Endodermal cell (in vitro differentiated cells): Measurements from ENCODE around the gene EIF3I. TPM values are rescaled to one million over a fixed set of nuclear protein-coding genes. Genes with fewer than 3 reads are reported as not detected.
A peak's percentile ranks its signal among the peaks of the same experiment; 100 is the strongest.

Experiments
- DNase-seq: peaks from one replicate; pipeline ENCODE4 v3.0.0-alpha.2; 2017
- H3K27ac ChIP-seq: 2 replicates; pipeline ENCODE4 v1.5.1; 2013; ENCODE audit warnings: mild to moderate bottlenecking, low read depth, low read length, moderate library complexity
- H3K27me3 ChIP-seq: 2 replicates; pipeline ENCODE4 v1.6.1; 2013; ENCODE audit warnings: mild to moderate bottlenecking, low read length, moderate library complexity; ENCODE audit not compliant: insufficient read depth, control insufficient read depth, poor library complexity, severe bottlenecking
- H3K36me3 ChIP-seq: 2 replicates; pipeline ENCODE4 v1.7.0; 2013; ENCODE audit warnings: mild to moderate bottlenecking, low read length, moderate library complexity; ENCODE audit not compliant: control insufficient read depth, insufficient read depth
- H3K4me1 ChIP-seq: one replicate; pipeline ENCODE4 v1.7.0; 2013; ENCODE audit warnings: low read length; ENCODE audit not compliant: control insufficient read depth, insufficient read depth
- H3K4me3 ChIP-seq: 2 replicates; pipeline ENCODE4 v1.5.1; 2013; ENCODE audit warnings: mild to moderate bottlenecking, low read length, moderate library complexity
- H3K9ac ChIP-seq: 2 replicates; pipeline ENCODE4 v1.6.1; 2013; ENCODE audit warnings: mild to moderate bottlenecking, low read length, moderate library complexity; ENCODE audit not compliant: poor library complexity, severe bottlenecking; ENCODE audit errors: extremely low read depth
- H3K9me3 ChIP-seq: 2 replicates; pipeline ENCODE4 v1.6.1; 2013; ENCODE audit warnings: mild to moderate bottlenecking, low read length, moderate library complexity; ENCODE audit not compliant: control insufficient read depth
- H3K27ac Mint-ChIP-seq: 2 replicates; pipeline ENCODE4 v1.8.0; 2020; ENCODE audit warnings: mixed read lengths
- H3K27me3 Mint-ChIP-seq: 2 replicates; pipeline ENCODE4 v1.8.0; 2021; ENCODE audit warnings: mild to moderate bottlenecking, mixed read lengths; ENCODE audit not compliant: insufficient read depth
- H3K36me3 Mint-ChIP-seq: 2 replicates; pipeline ENCODE4 v1.8.0; 2020; ENCODE audit warnings: low read depth, mixed read lengths
- H3K4me1 Mint-ChIP-seq: 2 replicates; pipeline ENCODE4 v1.8.0; 2020; ENCODE audit warnings: mixed read lengths
- H3K4me3 Mint-ChIP-seq: 2 replicates; pipeline ENCODE4 v1.8.0; 2020; ENCODE audit warnings: mild to moderate bottlenecking, moderate library complexity, mixed read lengths
- H3K9me3 Mint-ChIP-seq: 2 replicates; pipeline ENCODE4 v1.8.0; 2020; ENCODE audit warnings: mild to moderate bottlenecking, mixed read lengths
- WGBS, 2 experiments: methylation state at CpG; one replicate each; pipeline versions ENCODE4 v1.1.5 to v1.1.7; 2013; ENCODE audit warnings: missing lambda C conversion rate in 2 of 2, mixed read lengths in 1 of 2; ENCODE audit not compliant: insufficient coverage in 1 of 2, insufficient read length in 1 of 2; 5-methylcytosine and 5-hydroxymethylcytosine counted together
- total RNA-seq, 2 donors: library from RNA; stranded (reverse); fragmentation: NEBNext Ultra II Directional in 1 of 2; extraction: Animal tissue kit (Norgen Biotek cat#: 25700) in 1 of 2; gene quantifications; 2 replicates in 1 of 2; 3 replicates in 1 of 2; pipeline ENCODE4 v1.2.1, GENCODE V29; 2021
- TF ChIP-seq, protein P1 (sequence below): fragments of 200-600 bp; sonication (generic); conservative IDR thresholded peaks from 2 replicates; pipeline ENCODE4 v1.5.0; 2021; ENCODE audit warnings: antibody characterized with exemption, mild to moderate bottlenecking

The EIF3I gene
- total RNA-seq, 2 donors from 2014 or later, result 194 to 198 TPM

DNA sequence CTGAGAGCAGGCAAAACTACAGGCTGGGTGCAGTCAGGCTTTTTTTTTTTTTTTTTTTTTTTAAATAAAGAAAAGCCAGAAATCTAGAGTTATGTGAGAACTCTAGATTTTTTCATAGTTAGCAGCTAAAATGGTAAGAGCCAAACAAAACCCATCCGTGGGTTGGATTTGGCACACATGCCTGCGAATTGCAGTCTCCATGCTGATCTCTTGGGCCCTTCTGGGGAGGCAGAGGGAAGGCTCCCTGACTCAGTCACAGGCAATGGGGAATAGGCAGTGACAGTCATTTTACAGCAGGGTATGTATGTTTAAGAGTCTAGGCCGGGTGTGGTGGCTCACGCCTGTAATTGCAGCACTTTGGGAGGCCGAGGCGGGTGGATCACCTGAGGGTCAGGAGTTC is 40.1 kb upstream of the EIF3I start:
- TF ChIP-seq, protein P1, sequence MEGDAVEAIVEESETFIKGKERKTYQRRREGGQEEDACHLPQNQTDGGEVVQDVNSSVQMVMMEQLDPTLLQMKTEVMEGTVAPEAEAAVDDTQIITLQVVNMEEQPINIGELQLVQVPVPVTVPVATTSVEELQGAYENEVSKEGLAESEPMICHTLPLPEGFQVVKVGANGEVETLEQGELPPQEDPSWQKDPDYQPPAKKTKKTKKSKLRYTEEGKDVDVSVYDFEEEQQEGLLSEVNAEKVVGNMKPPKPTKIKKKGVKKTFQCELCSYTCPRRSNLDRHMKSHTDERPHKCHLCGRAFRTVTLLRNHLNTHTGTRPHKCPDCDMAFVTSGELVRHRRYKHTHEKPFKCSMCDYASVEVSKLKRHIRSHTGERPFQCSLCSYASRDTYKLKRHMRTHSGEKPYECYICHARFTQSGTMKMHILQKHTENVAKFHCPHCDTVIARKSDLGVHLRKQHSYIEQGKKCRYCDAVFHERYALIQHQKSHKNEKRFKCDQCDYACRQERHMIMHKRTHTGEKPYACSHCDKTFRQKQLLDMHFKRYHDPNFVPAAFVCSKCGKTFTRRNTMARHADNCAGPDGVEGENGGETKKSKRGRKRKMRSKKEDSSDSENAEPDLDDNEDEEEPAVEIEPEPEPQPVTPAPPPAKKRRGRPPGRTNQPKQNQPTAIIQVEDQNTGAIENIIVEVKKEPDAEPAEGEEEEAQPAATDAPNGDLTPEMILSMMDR, result no peak
- no peak for DNase-seq
- WGBS, 2 experiments, result 83 to 93% methylated on average over 3 to 6 of the region's 6 CpGs
- no peaks in the 10 kb centered on the region for H3K27me3 ChIP-seq
- H3K36me3 ChIP-seq, result peaks cover 55% of the 10 kb centered on the region
- H3K9me3 ChIP-seq, result no peaks in the 10 kb centered on the region
- Mint-ChIP-seq H3K27me3 (no peaks in the 10 kb centered on the region), H3K36me3 (peaks cover 44% of the 10 kb centered on the region), H3K4me1 (peaks cover 29% of the 10 kb centered on the region), H3K9me3 (no peaks in the 10 kb centered on the region), H3K4me3 (no peak overlapping the region), H3K27ac (no peak overlapping the region)
- H3K4me1 ChIP-seq, result no peaks in the 10 kb centered on the region
- no peak overlapping the region for H3K9ac ChIP-seq
- H3K27ac ChIP-seq, result no peak overlapping the region
- H3K4me3 ChIP-seq, result no peak overlapping the region

DNA sequence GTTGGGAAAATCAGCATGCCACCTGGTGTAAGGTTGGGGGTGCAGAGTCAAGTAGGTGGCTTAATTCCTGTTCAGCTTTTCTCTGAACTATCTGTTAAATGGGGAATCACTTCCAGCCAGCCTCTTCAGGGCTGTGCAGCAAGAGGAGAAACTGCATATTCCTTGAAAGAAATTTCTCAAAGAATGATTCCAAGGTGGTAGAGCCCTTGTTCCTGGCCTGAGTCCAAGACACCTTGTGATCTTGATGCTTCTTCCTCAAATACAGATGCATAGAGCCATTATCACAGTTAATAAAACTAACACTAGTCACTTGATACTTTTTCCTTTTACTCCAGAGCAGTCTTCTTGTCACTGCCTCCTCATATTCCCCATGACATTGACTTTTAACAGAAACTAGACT is 37.6 kb upstream of the EIF3I start:
- no peak for DNase-seq
- H3K4me3 Mint-ChIP-seq, result no peak overlapping the region
- H3K4me1 Mint-ChIP-seq, result peaks cover 13% of the 10 kb centered on the region
- no peaks in the 10 kb centered on the region for H3K27me3 ChIP-seq
- H3K36me3 ChIP-seq, result peaks cover 81% of the 10 kb centered on the region
- no peaks in the 10 kb centered on the region for H3K9me3 ChIP-seq
- H3K27ac ChIP-seq, result no peak overlapping the region
- H3K9me3 Mint-ChIP-seq, result no peaks in the 10 kb centered on the region
- no peaks in the 10 kb centered on the region for H3K27me3 Mint-ChIP-seq
- no peak overlapping the region for H3K27ac Mint-ChIP-seq
- H3K4me1 ChIP-seq, result no peaks in the 10 kb centered on the region
- H3K4me3 ChIP-seq, result no peak overlapping the region
- H3K9ac ChIP-seq, result no peak overlapping the region
- peaks cover 69% of the 10 kb centered on the region for H3K36me3 Mint-ChIP-seq
- TF ChIP-seq, protein P1, result no peak

DNA sequence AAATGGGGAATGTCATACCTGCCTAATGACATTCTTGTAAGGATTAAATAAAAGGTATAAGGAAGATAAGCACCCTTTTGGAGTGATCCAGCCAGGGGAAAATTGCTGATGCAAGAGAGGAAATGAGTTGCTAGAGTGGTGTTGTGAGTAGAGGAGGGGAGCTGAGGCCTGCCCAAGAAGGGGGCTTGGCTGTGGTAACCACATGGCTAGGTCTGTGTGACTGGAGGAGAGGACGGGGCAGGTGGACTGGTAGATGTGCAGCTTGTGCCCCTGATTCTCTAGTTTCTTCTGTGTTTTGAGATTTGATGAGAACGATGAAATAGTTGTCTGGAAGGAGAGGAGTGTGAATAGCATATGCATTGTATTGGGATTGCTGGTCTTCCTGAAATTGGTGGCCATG is 36.1 kb upstream of the EIF3I start:
- peaks cover 76% of the 10 kb centered on the region for H3K36me3 Mint-ChIP-seq
- TF ChIP-seq, protein P1, result no peak
- no peak for DNase-seq
- Histone ChIP-seq H3K36me3 (peaks cover 90% of the 10 kb centered on the region), H3K9ac (no peak overlapping the region), H3K4me3 (no peak overlapping the region), H3K27ac (no peak overlapping the region), H3K9me3 (no peaks in the 10 kb centered on the region), H3K27me3 (no peaks in the 10 kb centered on the region), H3K4me1 (no peaks in the 10 kb centered on the region)
- no peaks in the 10 kb centered on the region for H3K27me3 Mint-ChIP-seq
- H3K4me1 Mint-ChIP-seq, result peaks cover 6% of the 10 kb centered on the region
- H3K27ac Mint-ChIP-seq, result peak overlapping the region; percentile 50
- H3K4me3 Mint-ChIP-seq, result no peak overlapping the region
- H3K9me3 Mint-ChIP-seq, result no peaks in the 10 kb centered on the region
- 94 to 100% methylated on average over 2 of the region's 2 CpGs for WGBS, 2 experiments
